ENCODE results near the gene CNNM3.

Gene CNNM3

DNA sequence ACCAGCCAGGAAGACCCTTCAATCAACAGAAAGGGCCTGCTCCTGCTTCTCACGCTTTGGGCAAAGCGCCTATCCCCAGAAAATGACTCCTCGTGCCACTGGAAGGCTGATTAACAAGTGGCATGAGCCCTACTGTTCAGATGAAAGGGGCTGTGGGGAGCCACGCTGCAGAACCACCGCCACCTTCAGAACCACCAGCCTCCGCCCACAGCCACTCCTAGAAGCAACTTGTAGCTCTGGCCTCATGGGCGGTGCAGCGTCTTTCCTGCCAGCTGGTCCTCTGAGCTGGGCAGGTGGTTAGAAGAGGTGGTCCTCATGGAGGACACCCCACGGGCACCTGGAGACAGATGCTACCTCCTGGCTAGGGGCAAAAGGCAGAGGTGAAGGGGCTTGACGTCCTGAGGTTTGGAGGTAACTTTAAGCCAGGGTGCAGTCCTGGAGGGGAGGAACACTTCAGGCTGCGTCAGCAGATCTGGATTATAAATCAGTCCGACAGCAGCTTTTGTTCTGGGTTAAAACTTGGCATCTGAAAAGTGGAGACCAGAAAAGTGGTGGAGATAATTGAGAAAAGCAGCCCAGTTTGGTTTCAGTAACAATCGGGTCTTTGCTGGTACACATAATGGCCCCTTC is 54.7 kb downstream of the CNNM3 start:
- H3K27ac ChIP-seq (replicated peaks; ENCODE audit: low read length), result no peak overlapping the region
- DNase-seq (ENCODE audit: low spot score), result no peak

GRCh38 chr2:96872591-96873349 is 56.7 kb downstream of the CNNM3 start:
- H3K9me3 ChIP-seq (replicated peaks in 1 of 2; ENCODE audit: control insufficient read depth in 2 of 2, insufficient read depth in 1 of 2, low read depth in 1 of 2, low read length in 2 of 2), result no peaks in the 10 kb centered on the region
- H4K91ac ChIP-seq (ENCODE audit: low read depth, low read length, poor library complexity), result no peak overlapping the region
- no peak overlapping the region for H3K4me2 ChIP-seq (ENCODE audit: insufficient read depth, low read length, poor library complexity, severe bottlenecking)
- no peak overlapping the region for H2AFZ ChIP-seq (ENCODE audit: low read length)
- H2BK15ac ChIP-seq (ENCODE audit: low read length), result no peak overlapping the region
- no peak overlapping the region for H4K8ac ChIP-seq (ENCODE audit: low read depth, low read length)
- no peak overlapping the region for H3K4me3 ChIP-seq (ENCODE audit: low read length in 2 of 2)
- H3K9ac ChIP-seq (ENCODE audit: low read depth, low read length, poor library complexity), result no peak overlapping the region
- peak overlapping the region; percentile 29 for H3K23ac ChIP-seq (ENCODE audit: low read depth, low read length, poor library complexity)
- no peak overlapping the region for H3K27ac ChIP-seq (replicated peaks; ENCODE audit: low read length)
- no peak overlapping the region for H2AK5ac ChIP-seq (ENCODE audit: low read depth, low read length)
- H3K36me3 ChIP-seq (replicated peaks in 1 of 2; ENCODE audit: control insufficient read depth in 2 of 2, insufficient read depth in 2 of 2, low read length in 2 of 2), result peaks cover 0 to 1% of the 10 kb centered on the region in 2 donors
- WGBS, 2 donors (ENCODE audit: extremely low coverage in 2 of 2, insufficient read length in 2 of 2, insufficient replicate concordance in 1 of 2), result no CpG with 5 or more reads among the region's 14 CpGs
- no peak overlapping the region for H3K4ac ChIP-seq (ENCODE audit: low read length)
- DNase-seq (ENCODE audit: low spot score), result no peak
- peaks cover 5% of the 10 kb centered on the region for H3K79me1 ChIP-seq (ENCODE audit: low read depth, low read length)
- H3K27me3 ChIP-seq (ENCODE audit: control insufficient read depth in 3 of 3, insufficient read depth in 3 of 3, low read depth in 1 of 3, low read length in 3 of 3), result no peaks in the 10 kb centered on the region
- no peak overlapping the region for H3K14ac ChIP-seq (ENCODE audit: low read length)
- H3K18ac ChIP-seq (ENCODE audit: low read length), result no peak overlapping the region
- H2BK120ac ChIP-seq (ENCODE audit: low read depth, low read length), result no peak overlapping the region
- no peak overlapping the region for H2BK12ac ChIP-seq (ENCODE audit: low read length)
- peaks cover 32 to 37% of the 10 kb centered on the region in 2 donors for H3K4me1 ChIP-seq (ENCODE audit: control insufficient read depth in 2 of 2, insufficient read depth in 1 of 2, low read depth in 1 of 2, low read length in 2 of 2)
- H2BK5ac ChIP-seq (ENCODE audit: low read length), result no peak overlapping the region

More for the DNA sequence above, 54.7 kb downstream of the CNNM3 start:
- Histone ChIP-seq H3K27me3 (ENCODE audit: control insufficient read depth in 3 of 3, insufficient read depth in 3 of 3, low read depth in 1 of 3, low read length in 3 of 3) (no peaks in the 10 kb centered on the region), H2AK5ac (ENCODE audit: low read depth, low read length) (peak overlapping the region; percentile 90), H3K9ac (ENCODE audit: low read depth, low read length, poor library complexity) (peak overlapping the region; percentile 74), H2BK12ac (ENCODE audit: low read length) (peak overlapping the region; percentile 12), H2BK5ac (ENCODE audit: low read length) (peak overlapping the region; percentile 88), H2AFZ (ENCODE audit: low read length) (peak overlapping the region; percentile 90), H3K36me3 (replicated peaks in 1 of 2; ENCODE audit: control insufficient read depth in 2 of 2, insufficient read depth in 2 of 2, low read length in 2 of 2) (peaks cover 19 to 21% of the 10 kb centered on the region in 2 donors), H4K91ac (ENCODE audit: low read depth, low read length, poor library complexity) (no peak overlapping the region), H3K79me1 (ENCODE audit: low read depth, low read length) (peaks cover 25% of the 10 kb centered on the region), H3K23ac (ENCODE audit: low read depth, low read length, poor library complexity) (peak overlapping the region; percentile 75), H3K4me2 (ENCODE audit: insufficient read depth, low read length, poor library complexity, severe bottlenecking) (peak overlapping the region; percentile 72), H3K9me3 (replicated peaks in 1 of 2; ENCODE audit: control insufficient read depth in 2 of 2, insufficient read depth in 1 of 2, low read depth in 1 of 2, low read length in 2 of 2) (no peaks in the 10 kb centered on the region), H3K14ac (ENCODE audit: low read length) (no peak overlapping the region), H3K4me3 (ENCODE audit: low read length in 2 of 2) (peak overlapping the region; percentile 93 to 95), H2BK15ac (ENCODE audit: low read length) (peak overlapping the region; percentile 55), H3K4me1 (ENCODE audit: control insufficient read depth in 2 of 2, insufficient read depth in 1 of 2, low read depth in 1 of 2, low read length in 2 of 2) (peaks cover 24 to 29% of the 10 kb centered on the region in 2 donors), H3K18ac (ENCODE audit: low read length) (peak overlapping the region; percentile 100), H3K4ac (ENCODE audit: low read length) (no peak overlapping the region), H2BK120ac (ENCODE audit: low read depth, low read length) (no peak overlapping the region), H4K8ac (ENCODE audit: low read depth, low read length) (no peak overlapping the region)
- WGBS, 2 donors (ENCODE audit: extremely low coverage in 2 of 2, insufficient read length in 2 of 2, insufficient replicate concordance in 1 of 2), result no CpG with 5 or more reads among the region's 13 CpGs

GRCh38 chr2:96873651-96874096 is 57.6 kb downstream of the CNNM3 start:
- Histone ChIP-seq H2BK12ac (ENCODE audit: low read length) (no peak overlapping the region), H4K8ac (ENCODE audit: low read depth, low read length) (no peak overlapping the region), H3K36me3 (replicated peaks in 1 of 2; ENCODE audit: control insufficient read depth in 2 of 2, insufficient read depth in 2 of 2, low read length in 2 of 2) (no peaks in the 10 kb centered on the region), H3K4me2 (ENCODE audit: insufficient read depth, low read length, poor library complexity, severe bottlenecking) (no peak overlapping the region), H4K91ac (ENCODE audit: low read depth, low read length, poor library complexity) (no peak overlapping the region), H3K9me3 (replicated peaks in 1 of 2; ENCODE audit: control insufficient read depth in 2 of 2, insufficient read depth in 1 of 2, low read depth in 1 of 2, low read length in 2 of 2) (no peaks in the 10 kb centered on the region), H3K23ac (ENCODE audit: low read depth, low read length, poor library complexity) (no peak overlapping the region), H2BK15ac (ENCODE audit: low read length) (no peak overlapping the region), H3K27ac (replicated peaks; ENCODE audit: low read length) (no peak overlapping the region), H2AFZ (ENCODE audit: low read length) (no peak overlapping the region), H3K4me1 (ENCODE audit: control insufficient read depth in 2 of 2, insufficient read depth in 1 of 2, low read depth in 1 of 2, low read length in 2 of 2) (peaks cover 35 to 41% of the 10 kb centered on the region in 2 donors), H3K4me3 (ENCODE audit: low read length in 2 of 2) (no peak overlapping the region), H3K18ac (ENCODE audit: low read length) (no peak overlapping the region), H3K14ac (ENCODE audit: low read length) (no peak overlapping the region), H3K9ac (ENCODE audit: low read depth, low read length, poor library complexity) (no peak overlapping the region), H3K4ac (ENCODE audit: low read length) (no peak overlapping the region), H3K79me1 (ENCODE audit: low read depth, low read length) (peaks cover 4% of the 10 kb centered on the region), H2BK5ac (ENCODE audit: low read length) (no peak overlapping the region), H2AK5ac (ENCODE audit: low read depth, low read length) (no peak overlapping the region), H3K27me3 (ENCODE audit: control insufficient read depth in 3 of 3, insufficient read depth in 3 of 3, low read depth in 1 of 3, low read length in 3 of 3) (no peaks in the 10 kb centered on the region), H2BK120ac (ENCODE audit: low read depth, low read length) (no peak overlapping the region)
- DNase-seq (ENCODE audit: low spot score), result no peak
- WGBS, 2 donors (ENCODE audit: extremely low coverage in 2 of 2, insufficient read length in 2 of 2, insufficient replicate concordance in 1 of 2), result no CpG with 5 or more reads among the region's 8 CpGs

- Histone ChIP-seq H3K27me3 (ENCODE audit: control insufficient read depth in 3 of 3, insufficient read depth in 3 of 3, low read depth in 1 of 3, low read length in 3 of 3) (no peaks in the 10 kb centered on the region), H2AK5ac (ENCODE audit: low read depth, low read length) (peak overlapping the region; percentile 2), H3K23ac (ENCODE audit: low read depth, low read length, poor library complexity) (no peak overlapping the region), H3K9me3 (replicated peaks in 1 of 2; ENCODE audit: control insufficient read depth in 2 of 2, insufficient read depth in 1 of 2, low read depth in 1 of 2, low read length in 2 of 2) (no peaks in the 10 kb centered on the region), H3K4me3 (ENCODE audit: low read length in 2 of 2) (no peak overlapping the region), H2BK12ac (ENCODE audit: low read length) (no peak overlapping the region), H3K4me1 (ENCODE audit: control insufficient read depth in 2 of 2, insufficient read depth in 1 of 2, low read depth in 1 of 2, low read length in 2 of 2) (peaks cover 37 to 43% of the 10 kb centered on the region in 2 donors), H3K4ac (ENCODE audit: low read length) (no peak overlapping the region), H4K8ac (ENCODE audit: low read depth, low read length) (no peak overlapping the region), H2BK5ac (ENCODE audit: low read length) (no peak overlapping the region), H2AFZ (ENCODE audit: low read length) (no peak overlapping the region), H3K9ac (ENCODE audit: low read depth, low read length, poor library complexity) (no peak overlapping the region), H2BK15ac (ENCODE audit: low read length) (no peak overlapping the region), H3K14ac (ENCODE audit: low read length) (no peak overlapping the region), H2BK120ac (ENCODE audit: low read depth, low read length) (no peak overlapping the region), H3K4me2 (ENCODE audit: insufficient read depth, low read length, poor library complexity, severe bottlenecking) (no peak overlapping the region), H3K36me3 (replicated peaks in 1 of 2; ENCODE audit: control insufficient read depth in 2 of 2, insufficient read depth in 2 of 2, low read length in 2 of 2) (no peaks in the 10 kb centered on the region), H4K91ac (ENCODE audit: low read depth, low read length, poor library complexity) (no peak overlapping the region), H3K27ac (replicated peaks; ENCODE audit: low read length) (no peak overlapping the region), H3K18ac (ENCODE audit: low read length) (peak overlapping the region; percentile 4), H3K79me1 (ENCODE audit: low read depth, low read length) (peaks cover 4% of the 10 kb centered on the region)
- no CpG with 5 or more reads among the region's 18 CpGs for WGBS, 2 donors (ENCODE audit: extremely low coverage in 2 of 2, insufficient read length in 2 of 2, insufficient replicate concordance in 1 of 2)
- DNase-seq (ENCODE audit: low spot score), result no peak
Measured at GRCh38 chr2:96874198-96874831, 58.2 kb downstream of the CNNM3 start.
